SIG-M5 treated with dmso at 0.1 percent for 504 hours (cell line): ENCODE results near the gene MYH7B.

ENCODE experiments used
- DNase-seq: peaks from one replicate; lab custom pipeline; 2025; ENCODE audit not compliant: unreplicated experiment; lab: John Stamatoyannopoulos, UW

MYH7B gene

DNA sequence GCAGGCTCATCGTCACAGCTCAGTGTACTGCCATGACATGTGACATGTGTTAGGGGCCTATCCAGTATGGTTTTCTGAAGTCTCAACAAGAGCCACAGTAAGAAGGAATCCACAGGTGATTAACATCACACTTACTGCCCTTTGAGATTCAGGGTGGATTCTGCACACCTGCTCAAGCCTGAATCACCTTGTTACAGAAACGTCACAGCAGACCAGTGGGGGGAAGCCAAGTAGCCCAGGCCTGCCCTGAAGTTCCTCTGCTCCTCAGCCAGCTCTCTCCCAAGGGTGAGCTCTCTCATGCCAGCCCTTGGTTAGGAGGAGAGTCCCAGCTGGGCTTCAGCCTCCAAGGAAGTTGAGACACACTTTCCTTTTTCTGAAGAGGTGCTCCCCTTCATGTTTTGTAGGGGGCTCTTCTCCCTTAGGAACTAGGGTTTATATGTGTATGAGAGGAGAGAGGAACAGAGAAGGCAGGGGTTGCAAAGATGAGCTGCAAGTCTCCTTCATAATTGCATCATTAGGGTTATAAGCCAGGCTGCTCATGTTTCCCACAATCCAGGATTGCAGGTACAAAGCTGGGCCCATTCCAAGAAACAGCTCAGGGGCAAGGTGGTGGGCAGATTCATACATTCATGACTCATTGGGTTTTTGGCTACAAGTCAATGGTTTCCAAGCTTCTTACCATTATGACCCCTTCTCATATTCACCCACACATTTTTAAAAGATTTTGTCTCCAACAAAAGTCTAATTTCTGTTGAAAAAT, 11.7 kb upstream of the MYH7B start:
- DNase-seq, result no peak

DNA sequence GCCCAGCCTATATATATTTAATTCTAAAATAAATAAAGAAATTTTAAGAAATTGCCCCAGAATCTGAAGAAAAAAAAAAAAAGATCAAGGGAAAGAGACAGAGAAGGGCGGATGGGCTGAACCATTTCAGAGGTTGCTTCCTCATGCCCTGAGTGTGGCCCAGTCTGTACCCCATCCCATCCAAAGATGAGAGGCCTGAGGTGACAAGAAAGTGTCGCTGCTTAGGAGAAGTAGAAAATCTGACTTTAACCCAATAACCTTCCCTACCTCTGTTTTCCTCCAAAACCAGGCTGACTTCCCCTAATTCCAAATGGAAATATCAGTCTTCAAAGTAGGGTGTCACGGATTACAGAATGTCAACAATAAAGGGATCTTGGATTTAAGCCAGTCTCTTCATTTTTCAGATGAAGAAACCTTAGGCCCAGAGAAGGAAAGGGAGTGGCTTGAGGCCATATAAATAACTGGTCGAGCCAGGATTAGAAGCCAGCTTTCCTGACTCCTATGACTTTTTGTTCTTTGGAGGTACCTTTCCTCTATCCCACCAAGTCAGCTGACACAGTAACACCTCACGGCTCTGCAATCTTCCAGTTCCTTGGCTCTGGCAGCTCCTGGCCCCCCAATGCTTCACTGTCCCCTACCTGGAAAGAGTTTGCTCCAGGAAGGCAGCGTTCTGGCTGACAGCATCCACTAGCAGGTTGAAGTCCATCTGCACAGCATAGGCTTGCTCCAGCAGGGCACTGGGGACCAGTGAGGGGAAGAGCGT, 10.2 kb upstream of the MYH7B start:
- no peak for DNase-seq

DNA sequence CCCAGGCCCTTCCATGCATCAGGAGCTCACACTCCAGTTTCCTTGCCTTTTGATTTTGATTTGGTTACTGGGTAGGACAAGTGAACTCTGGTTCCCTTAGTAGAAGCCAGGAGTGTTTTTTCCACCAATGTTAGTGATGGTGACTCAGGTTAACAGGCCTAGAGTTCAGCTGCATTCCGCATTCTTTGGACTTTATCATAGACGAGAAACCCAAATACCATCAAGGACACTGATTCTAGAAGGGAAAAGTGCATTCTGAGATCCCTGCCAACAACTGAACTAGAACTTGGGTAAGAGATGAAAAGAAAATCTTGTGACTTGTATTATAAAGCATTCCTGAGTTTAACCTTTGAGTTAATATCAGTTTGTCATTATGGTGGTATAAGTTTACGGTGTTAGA, 9.0 kb upstream of the MYH7B start:
- DNase-seq, result no peak

DNA sequence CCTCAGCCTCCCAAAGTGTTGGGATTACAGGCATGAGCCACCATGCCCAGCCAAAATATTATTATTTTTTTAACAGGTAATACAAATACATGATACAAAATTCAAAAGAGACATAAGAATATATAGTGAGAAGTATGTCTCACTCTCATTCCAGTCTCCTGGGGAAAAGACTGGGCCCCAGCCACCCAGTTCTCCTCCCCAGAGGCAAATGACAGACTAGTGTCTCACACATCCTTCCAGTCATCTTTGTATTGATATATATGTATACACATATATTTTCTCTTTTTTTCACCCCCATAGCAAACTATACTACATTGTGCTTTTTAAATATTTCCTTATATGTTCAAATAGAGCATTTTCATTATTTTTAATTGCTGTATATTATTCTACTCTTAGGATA, 8.3 kb upstream of the MYH7B start:
- no peak for DNase-seq

DNA sequence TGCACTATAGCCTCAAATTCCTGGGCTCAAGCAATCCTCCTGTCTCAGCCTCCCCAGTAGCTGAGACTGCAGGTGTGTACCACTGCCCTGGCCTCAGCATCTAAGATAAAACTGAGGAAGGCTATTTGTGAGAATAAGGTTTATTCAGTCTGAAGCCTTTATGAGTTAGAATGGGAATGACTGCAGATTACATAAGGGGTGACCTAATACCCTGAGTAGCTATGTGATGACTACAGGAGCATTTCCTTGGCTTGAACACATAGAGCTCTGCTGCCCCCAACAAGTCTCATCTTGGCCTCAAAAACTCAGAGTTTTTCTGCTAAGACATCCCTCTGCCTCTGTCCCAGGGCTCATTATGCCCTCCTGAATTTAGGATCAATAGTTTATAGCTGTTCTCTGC, 7.6 kb upstream of the MYH7B start:
- DNase-seq, result no peak

DNA sequence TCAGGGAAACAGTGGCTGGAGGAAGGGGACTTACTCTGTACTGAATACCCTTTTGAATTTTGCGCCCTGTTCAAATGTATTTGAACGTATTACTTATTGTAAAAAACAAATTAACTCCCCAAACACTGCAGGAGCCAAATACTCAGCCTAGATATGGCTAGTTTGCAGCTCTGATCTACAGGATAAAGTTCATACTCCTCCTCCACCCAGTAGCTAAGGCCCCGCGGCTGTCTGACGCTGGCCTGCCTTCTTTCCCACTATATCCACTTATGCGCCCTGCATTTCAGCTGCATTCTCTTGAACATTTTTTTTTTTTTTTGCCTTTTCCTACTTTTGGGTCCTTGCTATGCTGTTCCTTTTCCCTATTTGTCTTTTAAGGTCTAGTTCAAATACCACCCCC, 6.5 kb upstream of the MYH7B start:
- no peak for DNase-seq

DNA sequence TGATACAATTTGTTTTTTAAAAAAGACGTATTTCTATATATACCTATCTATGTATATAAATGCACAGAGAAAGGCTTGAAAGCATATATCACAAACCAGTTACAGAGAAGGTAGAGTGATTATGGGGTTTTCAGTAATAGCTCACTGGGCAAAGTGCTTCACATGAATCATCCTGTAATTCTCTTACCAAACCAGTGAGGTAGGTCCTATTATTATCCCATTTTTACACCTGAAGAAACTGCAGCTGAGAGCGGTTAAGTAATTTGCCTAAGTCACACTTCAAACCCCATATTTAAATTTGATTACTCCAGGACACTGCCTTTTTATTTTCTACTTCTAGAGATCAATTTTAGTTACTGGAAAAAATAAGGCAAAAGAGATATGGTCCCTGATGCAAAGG, 4.4 kb upstream of the MYH7B start:
- DNase-seq, result no peak

DNA sequence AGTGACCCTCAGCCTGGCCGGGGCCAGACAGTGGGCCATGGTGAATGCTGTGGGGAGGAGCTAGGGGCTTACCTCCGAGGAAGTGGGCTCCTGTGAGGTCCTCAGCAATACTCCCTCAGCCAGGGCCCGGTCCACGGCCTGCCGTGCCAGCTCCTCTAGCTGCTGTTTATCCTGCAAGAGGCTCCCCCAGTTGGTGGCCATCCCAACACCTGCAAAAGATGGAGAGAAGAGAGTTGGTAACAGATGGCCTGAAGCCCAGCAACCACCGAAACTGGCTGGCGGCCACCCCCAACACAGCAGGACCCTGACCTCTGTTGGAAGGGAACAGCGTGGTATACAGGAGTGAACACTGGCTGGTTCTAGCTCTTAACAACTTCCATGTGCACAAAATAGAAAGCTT, 4.0 kb upstream of the MYH7B start:
- no peak for DNase-seq

DNA sequence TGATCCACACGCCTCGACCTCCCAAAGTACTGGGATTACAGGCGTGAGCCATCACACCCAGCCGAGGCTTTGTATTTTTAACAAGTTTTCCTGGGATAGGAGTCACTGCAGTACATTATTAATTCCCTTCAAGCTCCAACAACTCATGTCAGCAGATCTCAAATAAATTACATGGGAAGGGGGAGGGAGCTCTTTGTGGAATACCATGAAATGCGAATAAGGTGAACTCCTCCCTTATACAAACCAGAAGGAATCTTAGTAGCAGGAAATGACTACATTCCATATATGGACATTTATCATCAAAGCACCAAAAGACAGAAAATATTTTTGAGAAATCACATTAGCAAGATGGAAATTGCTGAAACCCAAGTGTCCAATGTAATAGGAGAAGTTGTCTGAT, 3.0 kb upstream of the MYH7B start:
- no peak for DNase-seq

DNA sequence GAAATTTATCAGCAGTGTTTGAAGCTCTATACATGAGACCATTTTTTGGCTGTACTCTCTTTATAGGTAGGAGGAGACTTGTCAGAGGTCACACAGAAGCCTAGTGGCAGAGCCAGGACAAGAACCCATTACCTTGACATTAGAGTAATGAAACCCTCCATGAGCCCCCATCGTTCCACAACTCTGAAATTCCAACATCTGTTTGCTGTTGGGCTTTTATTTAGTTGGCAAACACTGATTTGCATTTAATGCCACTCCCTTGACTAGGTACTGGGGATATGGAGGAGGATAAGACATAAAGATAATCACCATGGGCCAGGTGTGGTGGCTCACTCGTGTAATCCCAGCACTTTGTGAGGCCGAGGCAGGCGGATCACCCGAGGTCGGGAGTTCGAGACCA, 1.7 kb upstream of the MYH7B start:
- DNase-seq, result no peak

DNA sequence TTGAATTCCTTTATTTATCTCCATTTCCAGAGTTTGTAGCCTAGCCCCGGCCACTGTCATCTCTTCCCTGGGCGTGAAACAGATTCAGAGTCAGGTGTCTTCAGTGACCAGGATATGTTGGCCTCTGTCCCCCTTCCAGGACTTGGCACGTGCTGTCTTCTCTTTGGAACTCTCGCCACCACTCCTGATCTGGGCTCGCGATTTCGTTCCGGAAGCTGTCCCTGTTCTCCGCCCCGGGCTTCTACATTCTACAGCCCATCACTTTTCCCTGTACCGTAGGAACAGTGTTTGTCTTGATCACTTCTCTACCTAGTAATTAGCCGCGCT, 801 bp upstream of the MYH7B start:
- no peak for DNase-seq

DNA sequence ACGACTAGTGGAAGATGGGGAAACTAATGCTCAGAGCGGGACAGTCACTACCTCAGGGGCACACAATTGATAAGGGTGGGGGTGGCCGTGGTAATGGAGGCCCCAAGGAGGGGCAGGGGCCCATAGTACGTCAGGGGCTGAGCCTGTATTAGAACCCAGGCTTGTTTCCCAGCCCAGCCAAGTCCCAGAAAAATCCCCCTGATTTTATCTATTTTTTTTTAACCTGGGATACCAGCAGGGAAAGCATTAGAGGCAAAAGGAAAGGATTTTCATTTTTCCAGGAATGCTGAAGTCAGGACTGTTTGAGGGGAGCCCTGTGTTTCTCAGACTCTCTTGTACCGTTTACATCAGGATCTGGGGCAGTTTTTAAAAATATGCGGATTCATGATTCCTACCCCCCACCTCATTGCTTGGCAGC, 382 bp downstream of the MYH7B start:
- DNase-seq, result no peak

DNA sequence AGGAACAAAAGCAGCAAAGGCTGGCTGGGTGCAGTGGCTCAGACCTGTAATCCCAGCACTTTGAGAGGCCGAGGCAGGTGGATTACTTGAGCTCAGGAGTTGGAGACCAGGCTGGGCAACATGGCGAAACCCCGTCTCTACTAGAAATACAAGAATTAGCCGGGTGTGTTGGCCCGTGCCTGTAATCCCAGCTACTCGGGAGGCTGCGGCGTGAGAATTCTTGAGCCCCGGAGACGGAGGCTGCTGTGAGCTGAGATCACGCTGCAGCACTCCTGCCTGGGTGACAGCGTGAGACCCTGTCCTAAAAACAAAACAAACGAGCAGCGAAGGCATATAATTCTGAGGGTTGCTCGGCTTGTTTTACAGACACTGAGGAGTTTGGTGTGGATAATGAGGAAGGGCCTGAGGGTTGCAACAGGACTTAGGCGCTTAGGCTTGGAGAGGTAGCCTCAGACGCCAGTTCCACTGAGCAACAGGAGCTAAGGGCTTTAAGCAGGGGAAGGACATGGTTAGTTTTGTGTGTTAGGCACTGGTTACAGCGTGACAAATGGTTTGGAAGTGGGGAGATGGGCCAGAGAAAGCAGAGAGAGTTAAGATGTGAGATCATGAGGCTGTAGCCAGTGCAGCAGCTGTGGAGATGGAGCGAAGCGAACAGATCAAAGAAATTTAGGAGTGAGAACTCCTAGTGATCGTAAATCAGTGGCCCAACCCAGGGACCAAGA, 1.2 kb downstream of the MYH7B start:
- no peak for DNase-seq

DNA sequence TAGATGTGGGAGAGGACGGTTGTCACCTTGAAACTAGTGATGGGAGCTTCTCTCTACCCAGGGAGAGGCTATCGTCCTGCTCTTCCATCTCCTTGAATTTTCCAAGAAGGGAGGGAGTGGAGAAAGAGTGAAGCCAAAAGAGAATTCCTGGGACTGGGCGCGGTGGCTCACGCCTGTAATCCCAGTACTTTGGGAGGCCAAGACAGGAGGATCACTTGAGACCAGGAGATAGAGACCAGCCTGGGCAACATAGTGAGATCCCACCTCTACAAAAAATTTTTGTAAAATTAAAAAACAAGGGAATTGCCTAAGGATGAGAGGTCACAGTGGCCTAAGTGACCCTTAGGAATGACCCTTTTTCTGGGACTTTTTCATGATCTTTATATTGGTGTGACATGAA, 8.8 kb downstream of the MYH7B start:
- DNase-seq, result no peak

DNA sequence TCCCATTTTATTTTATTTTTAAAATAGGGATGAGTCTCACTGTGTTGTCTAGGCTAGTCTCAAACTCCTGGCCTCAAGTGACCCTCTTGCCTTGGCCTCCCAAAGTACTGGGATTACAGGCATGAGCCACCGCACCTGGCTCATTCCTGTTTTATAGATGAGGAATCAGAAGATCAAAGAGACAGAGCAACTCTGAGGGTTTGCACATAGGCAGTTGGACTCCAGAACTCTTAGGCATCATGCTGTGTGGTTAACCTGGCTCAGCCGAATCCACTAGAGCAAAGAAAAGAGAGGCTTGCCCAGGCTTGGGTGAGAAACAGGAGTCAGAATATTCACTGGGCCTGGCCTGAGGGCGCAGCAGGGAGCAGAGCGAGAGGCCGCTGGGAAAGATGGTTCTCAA, 9.4 kb downstream of the MYH7B start:
- no peak for DNase-seq

DNA sequence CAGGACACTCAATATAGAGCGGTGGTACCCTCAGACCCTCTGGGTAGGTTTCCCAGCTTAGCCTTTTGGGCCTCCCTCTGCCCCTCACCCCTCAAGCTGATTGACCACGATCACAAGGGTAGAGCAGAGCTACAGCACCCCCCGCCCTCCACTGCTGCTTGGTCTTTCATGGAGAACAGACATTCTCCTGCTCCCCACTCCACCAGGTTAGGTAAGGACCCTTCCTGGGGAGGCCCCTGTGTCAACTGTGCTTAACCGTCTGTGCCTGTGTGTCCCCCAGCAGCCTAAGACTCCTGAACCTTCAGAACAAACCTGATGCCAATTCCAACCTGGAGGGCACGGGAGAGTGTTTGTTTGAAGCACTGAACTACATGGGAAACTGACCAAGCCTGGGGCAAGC, 11.8 kb downstream of the MYH7B start:
- no peak for DNase-seq

DNA sequence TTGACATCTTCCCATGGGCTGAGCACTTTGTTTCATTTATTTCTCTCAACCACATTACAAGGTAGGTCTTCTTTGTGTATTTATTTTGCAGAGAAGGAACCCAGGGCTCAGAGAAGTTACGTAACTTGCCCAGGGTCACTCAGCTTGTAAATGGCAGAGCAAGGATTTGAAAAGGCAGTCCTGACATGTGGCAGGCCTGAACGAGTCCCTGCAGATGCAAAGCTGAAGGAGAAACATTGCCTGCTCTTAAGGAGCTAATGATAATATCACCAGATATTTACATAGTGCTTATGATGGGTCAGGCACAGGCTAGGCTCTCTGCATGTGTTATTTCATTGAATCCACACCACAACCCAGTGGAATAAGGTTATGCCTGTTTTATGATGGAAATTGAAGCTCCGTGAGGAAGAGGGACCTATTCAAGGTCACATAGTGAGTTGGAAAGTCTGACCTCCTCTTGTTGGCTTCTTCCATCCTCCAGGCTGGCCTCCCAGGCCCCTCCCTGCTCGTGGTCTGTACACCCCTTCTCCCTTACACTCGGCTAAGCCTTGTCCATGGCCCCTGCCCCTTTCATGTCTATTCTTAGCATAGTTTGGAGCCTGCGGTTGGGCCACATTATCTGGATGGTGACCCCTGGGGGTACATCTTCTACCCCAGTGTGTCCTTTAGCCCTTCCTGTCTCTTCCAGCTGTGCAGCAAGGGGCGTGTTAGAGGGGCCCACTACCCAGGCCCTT, 12.5 kb downstream of the MYH7B start:
- DNase-seq, result no peak

DNA sequence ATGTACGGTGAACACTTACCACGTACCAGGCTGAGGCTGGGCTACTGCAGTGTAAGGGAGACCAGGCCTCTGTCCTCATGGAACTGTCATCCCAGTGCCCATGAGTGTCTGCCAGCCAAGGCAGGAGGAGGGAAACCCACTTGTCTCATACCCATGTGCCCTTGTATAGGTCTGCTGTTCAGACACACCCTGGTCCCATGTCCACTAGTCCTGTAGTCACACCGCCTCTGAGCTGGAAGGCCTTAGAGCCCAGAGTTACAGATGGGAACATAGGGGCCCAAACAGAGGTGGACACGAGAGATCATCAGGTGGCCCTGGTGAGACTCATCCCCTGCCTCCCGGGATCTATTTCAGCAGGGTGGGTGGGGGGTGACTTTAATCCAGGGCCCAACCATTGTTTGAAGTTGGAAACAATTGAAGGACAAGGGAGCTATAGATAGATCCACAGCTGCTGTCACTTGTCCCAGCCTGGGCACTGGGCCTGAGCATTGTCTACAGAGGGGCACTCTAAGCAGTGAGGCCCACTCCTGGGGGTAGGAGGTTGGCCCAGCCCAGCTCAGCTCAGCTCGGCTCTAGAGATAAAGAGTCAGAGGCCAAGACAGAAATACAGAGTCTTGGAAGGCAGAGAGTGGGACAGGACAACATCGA, 14.6 kb downstream of the MYH7B start:
- no peak for DNase-seq

DNA sequence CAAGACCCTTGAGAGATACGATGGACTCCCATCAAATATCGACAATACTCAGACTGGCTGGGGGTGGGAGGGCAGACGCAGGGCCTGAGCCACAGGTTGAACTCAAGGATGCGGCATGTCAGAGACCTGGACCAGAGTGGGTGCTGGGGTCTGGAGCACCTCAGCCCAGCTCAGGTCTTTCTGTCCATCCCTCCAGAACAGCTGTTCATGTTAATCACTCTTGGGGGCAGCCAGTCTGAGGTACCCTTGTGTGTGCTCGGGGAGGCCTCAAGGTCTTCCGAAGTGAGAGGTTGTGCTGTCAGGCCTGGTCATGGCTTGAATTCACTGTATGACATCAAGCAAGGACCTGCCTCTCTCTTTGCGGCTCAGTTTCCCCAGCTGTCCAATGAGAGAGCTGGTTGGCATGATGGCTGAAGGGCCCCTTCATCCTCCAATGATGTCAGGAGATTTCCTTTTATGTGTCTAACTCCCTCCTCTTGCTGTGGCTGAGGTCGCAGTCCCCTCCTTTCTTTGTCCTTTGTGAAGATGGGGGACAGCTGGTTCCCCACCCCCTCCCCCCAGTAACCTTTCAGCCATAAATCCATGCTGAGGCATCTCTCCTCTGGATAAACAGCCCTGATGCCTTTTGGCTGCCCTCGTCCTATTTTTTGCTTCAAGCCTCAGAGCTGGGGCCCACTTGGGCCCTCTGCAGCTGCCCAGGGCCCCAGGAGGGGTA, 15.3 kb downstream of the MYH7B start:
- no peak for DNase-seq

DNA sequence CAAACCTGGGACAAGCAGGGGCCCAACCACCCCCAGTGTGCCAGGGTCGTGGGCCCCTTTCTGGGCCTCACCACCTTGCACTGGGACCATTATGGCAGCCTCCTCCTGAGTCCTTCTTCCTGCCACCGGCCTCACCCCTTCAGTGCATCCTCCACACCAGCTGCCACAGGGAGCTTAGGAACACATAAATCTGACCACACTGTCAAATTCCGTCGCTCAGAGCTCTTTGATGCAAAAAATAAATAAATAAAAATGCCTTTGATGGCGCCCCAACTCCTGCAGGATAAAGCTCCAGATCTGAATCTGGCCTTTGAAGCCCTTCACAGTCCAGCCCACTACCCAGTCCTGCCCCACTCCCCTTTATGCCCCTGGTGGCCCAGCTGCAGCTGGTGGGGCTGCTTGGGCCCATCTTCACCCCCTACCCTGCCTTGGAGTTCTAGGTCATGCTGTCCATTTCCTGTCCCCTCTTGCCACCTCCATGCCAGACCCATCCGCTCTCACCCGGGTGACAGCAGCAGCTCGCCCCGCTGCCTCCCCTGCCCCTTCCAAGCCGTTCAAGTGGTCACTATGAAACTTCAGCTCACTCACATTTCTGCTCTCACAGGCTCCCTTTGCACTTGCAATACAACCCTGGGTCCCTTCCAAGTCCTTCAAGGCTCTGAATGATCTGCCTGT, 16.0 kb downstream of the MYH7B start:
- DNase-seq, result no peak
